Fibroblast of skin of left biceps (primary cell): Measurements from ENCODE around the gene A2M.
"Not testable (repeated sequence)": the region's sequence is repeated elsewhere in the genome, so short reads cannot be mapped to it uniquely, and the experiment has no call there.

ENCODE experiments used
- DNase-seq, 2 experiments: peaks; one replicate each; pipeline ENCODE4 v3.0.0-alpha.2; 2013; ENCODE audit warnings: low read depth in 2 of 2

Gene A2M

DNA sequence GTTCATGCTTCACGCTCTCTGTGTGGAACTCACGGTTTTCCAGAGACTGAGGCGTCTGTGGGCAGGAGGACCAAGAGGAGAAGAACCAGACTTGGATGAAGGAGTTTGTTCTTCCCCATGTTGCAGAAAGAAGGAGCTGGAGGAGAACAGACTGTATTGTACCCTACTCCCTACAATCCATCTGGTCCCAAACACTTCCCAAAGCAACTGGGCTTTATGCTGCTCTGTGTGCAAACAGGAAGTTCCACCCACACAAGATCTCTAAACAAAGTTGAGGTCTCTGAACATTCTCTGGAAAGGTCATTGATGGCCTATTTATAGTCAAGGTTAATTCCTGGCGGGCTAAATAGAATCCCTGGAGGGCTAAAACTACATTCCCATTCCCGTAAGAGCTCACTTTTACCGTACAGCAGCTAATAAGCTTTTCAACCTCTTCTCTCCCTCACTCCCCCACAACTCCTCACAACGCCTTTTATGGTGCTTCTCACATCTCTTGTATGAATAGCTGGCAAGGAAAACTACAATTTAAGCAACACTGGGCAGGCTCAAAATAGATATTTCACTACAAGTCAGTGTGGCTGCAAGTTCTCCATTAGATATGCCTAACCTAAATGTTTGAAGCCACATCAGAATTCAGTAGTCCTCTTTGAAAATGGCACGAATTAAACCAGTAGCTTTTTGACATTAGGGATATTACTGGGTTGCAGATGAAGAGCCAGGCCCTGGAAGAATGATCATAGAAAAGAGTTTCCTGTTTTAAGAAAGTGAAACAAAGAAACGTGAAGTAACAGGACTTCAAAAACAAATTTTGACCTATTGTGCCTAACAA lies at the start of gene A2M:
Gene A2M, minus strand, starts transcription at position 189 of the 829 bp plus-strand sequence. Its CDS starts 70 bp downstream, at position 119.
- DNase-seq, result no peak

DNA sequence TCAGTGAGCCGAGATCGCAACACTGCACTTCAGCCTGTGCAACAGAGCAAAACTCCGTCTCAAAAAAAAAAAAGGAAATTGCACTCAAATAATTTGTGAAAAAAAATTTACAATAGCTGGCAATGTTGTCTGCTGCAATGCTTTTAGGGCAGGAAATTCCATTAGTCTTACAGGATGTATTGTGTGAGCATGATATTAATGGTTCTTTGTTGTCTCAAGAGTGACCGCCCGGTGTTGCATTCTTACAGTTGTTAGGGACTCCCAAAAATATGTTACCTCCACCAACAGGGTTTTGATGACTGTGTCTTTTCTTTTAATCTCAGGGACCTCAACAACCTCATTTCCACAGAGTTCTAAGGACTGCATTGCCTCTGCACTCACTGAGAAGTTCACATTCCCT lies 47.7 kb upstream of the A2M start:
- no peak for DNase-seq

DNA sequence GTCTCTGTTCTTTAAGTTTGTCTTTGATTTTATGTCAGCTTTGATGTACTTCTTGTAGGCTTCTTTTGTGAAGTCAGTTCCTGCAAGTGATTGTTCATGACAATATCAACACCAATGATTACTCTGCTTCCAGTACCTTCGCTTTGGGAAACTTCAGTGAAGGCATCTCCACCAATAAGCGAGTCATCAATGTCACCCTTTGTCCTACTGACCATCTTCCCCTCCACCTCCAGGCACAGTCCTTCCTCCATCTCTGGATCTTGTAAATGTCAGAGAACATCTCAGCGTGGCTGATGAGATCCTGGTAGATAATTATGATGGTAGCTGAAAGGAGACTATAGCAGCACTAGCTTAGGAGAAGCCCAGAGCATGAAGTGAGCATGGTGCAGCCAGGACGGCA lies 40.4 kb upstream of the A2M start:
- no peak for DNase-seq

DNA sequence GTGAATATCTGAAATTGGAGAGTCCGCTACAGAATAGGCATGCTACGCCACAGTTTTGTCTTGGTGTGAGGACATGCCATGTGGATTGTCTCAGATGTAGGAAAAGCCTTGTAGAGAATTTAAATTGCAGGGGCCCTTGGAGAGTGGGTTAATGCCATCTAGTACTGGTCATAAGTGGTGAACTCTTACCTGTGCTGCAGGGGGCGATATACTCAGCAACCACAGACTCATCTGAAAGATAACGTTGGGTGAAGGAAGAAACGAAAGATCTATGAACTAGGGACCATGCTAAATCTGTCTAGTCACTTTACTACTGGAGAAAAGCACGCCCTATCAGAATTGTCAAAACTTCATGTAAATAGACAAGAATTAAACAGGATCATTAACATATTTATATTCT lies 33.7 kb upstream of the A2M start:
- no peak for DNase-seq

DNA sequence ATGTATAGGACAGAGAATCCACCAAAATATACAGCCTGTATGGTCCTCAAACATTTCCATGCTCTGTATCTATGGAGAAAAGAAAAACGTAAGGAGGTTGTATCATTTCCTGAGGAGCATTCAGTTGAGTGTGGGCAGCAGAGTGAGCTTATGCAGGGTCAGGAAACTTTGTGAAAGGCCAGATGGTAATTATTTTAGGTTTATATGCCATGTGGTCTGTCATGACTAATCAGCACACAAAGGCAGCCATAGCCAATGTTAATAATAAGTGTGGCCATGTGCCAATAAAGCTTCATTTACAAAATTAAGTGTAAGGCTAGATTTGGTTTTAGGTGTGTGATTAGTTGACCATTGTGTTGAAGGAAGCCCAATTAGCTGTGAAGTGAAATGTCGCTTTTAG lies 33.2 kb upstream of the A2M start:
- DNase-seq, result no peak

DNA sequence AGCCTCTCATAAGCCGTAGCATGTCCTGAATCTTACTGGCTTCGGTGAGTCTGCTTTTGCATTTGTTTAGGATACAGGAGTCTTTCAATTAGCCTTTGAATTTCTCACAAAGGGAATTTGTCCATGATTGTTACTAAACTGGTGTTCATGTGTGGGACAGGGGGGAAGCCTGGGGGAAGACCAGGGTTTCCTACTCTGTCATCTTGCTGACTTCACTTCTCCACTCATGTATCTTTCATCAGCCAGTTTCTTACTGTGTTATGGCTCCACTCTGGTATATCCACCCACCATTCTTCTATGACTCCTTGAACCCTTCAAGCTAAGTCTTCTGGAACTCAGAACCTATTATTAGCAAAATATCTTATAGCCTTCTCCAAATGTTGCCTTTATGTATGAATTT lies 31.7 kb upstream of the A2M start:
- no peak for DNase-seq

DNA sequence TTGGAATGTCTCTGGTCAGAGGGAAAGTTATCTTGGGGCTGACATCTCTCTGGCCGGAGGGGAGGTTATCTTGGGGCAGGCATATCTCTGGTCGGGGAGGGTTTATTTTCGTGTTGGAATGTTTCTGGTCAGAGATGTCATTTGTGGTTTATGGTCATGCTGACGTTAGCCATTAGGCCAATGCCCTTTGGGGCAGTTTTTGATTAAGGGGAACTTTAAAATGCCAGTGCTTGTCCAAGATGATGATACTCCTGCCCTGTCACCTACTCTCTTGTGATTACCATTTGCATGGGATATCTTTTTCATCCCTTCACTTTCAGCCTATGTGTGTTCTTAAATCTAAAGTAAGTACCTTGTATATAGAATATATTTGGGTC lies 29.0 kb upstream of the A2M start:
- no peak for DNase-seq

DNA sequence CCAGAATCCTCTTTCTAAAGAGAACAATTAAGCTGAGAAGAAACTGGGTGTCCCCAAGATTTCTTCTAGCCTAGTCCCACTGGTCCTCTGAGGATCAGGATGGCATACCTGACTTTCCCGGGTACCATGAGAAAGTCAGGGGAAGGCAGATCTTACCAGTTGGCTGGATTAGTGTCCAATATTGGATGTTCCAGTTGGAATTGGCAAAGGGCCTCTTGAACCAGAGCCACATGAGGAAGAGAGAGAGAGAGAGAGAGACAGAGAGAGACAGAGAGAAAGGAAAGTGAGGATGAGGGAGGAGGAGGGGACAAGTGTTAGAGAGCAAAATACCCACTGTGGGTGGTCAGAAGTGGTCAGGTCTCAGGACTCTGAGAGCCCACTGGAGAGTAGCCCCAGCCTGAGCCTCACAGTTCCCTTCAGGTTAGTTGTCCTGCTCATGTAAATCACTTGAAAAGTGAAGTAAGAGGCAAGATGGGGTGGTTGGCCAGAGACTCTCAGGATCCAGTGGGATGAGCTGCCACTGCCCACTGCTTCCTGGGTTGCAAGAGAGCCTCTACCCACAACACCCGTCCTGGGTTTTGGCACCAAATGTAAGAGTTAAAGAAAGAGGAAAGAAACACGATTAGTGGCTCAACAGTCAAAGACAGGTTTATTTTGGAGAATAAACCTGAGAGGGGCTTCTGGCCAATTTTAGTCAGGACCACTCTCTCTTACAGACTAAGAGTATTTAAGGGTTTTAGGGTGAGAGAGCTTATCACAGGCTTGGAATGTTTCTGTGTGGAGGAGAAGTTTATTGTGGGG lies 28.4 kb upstream of the A2M start:
- DNase-seq, result no peak

DNA sequence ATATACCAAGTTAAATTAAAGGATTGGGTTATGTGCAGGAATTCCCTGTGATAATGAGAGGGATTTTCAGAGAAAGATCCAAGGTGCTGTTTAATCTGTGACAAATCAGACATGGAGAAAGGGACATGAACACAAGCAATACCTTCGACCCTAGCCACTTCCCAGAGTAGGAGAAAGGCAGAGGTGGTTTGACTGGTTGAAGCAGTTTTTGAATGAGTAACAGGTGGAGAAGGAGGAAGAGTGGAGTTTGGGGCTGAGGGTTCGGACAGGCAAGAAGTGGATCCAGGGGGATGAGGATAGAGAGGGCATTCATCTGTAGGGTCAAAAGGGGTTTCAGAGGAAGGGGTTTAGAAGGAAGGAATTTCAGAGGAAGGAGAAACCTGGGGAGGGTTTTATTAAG lies 27.4 kb upstream of the A2M start:
- no peak for DNase-seq

DNA sequence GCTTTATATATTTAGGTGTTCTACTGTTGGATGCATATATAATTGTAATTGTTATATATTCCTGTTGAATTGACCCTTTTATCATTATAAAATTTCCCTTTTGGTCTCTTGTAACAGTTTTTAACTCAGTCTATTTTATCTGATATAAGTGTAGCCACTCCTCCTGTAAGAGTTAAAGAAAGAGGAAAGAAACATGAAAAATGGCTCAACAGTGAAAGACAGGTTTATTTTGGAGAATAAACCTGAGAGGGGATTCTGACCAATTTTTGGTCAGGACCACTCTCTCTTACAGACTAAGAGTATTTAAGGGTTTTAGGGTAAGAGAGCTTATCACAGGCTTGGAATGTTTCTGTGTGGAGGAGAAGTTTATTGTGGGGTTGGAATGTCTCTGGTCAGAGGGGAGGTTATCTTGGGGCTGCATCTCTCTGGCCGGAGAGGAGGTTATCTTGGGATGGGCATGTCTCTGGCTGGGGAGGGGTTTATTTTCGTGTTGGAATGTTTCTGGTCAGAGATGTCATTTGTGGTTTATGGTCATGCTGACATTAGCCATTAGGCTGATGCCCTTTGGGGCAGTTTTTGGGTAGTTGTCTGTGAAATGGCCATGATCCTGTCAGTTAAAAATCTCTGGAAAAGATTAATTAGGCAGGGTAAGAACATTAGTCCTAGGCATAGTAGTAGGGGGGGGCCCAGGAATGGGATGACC lies 24.0 kb upstream of the A2M start:
- DNase-seq, result not testable (repeated sequence)

DNA sequence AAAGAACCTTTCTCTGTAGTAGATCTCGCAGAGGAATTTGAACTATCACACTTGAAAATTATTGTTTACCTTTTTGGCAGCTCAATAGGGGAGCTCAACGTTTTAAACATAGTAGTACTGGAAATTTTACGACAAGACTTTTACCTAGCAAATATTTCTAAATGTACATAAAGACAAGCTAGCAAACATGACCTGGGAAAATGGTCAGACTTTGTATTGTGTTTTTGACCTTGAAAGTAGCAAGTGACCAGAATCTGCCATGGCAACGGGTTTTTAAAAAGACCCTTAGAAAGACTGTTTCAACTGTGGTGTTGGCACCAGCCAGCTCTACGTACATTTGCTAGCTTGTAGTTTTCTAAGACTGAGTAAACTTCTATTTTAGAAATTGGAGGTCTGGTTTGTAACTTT lies 20.2 kb upstream of the A2M start:
- no peak for DNase-seq

DNA sequence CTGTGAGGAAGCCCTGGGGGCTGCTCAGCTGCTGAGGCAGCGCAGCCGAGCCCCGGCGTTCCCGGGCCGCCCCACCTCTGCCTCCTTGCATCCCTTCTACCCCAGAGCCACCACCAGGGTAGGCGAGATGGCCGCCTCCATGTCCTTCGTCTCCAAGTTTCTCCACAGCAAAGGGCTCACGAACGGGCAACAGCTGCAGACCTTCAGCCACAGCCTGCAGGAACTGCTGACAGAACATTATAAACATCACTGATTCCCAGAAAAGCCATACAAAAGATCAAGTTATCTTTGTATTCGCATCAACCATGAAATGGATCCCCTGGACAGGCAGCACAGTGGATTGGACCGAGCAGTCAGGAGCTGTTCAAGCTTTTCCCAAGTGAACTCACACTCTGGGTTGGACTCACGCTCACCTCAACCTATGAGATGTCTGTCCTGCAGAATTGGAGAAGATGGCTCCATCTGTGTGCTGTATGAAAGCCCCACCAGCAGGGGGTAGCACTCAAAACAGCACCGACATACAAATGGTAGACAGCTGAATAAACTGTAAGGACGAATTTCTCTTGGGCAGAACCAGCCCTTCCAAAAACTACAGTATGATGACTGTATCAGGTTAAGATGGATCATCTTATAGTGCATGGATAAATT lies 19.4 kb upstream of the A2M start:
- no peak for DNase-seq

DNA sequence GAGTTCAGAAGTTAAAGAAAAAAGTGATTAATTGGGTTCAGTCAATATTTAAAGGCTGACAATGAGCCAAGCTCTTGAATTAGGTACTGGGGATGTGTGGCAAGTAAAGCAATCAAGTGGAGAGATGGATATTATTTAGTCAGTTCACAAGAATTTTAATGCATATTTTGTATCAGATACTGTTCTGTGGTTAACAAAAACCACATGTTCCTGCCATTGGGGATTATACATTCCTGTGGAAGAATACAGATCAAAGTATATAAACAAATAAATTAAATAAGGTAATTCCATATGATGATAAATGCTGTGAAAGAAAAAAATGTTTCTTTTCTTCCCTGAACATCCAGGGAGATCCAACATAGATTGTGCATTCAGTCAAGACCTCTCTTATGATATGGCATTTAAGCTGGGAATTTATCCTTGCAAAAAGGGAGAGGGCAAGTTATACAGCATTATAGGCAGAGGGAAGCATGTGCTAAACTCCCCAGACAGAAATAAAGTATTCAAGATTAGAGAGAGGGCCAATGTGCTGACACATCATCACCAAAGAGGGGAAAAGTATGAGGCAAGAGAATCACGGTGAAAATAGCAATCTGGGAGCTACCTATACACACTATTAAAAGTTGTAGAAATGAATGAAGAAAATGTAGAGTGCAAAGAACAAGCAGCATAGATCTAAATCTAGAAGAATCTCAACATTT lies 17.6 kb upstream of the A2M start:
- DNase-seq, result no peak

DNA sequence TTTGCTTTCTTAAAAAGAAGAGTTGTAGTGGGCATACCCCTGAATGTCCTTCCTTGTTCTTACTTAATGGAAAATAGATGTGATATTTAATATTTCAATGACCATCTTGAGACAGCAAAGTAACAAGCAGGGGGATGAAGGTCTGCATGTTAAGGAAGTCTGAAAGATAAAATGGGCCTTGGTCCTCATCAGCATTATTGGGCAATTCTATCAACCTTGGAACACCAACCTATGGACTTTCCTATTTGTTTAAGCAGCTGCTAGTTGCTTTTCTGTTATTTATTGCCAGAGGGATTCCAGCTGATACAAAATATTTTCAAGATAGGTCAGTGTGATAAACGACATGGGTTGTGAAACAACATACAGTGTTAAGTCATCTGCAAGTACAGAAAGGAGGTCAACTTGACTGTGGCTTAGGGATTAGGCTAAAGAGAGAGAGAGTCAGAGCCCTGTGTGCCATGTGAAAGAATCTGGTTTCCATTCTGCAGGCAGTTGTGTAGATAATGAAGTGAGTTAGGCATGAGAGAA lies 16.4 kb upstream of the A2M start:
- no peak for DNase-seq

DNA sequence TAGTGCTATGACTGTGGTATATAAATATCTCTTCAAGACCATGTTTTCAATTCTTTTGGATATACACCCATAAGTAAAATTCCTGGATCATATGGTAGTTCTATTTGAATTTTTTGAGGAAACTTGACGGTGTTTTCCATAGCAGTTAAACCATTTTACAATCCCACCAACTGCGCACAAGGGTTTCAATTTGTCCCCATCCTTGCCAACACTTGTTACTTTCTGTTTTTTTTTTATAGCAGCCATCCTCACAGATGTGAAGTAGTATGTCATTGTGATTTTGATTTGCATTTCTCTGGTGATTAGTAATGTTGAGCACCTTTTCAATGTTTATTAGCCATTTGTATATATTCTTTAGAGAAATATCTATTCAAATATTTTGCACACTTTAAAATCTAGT lies 14.5 kb upstream of the A2M start:
- no peak for DNase-seq

DNA sequence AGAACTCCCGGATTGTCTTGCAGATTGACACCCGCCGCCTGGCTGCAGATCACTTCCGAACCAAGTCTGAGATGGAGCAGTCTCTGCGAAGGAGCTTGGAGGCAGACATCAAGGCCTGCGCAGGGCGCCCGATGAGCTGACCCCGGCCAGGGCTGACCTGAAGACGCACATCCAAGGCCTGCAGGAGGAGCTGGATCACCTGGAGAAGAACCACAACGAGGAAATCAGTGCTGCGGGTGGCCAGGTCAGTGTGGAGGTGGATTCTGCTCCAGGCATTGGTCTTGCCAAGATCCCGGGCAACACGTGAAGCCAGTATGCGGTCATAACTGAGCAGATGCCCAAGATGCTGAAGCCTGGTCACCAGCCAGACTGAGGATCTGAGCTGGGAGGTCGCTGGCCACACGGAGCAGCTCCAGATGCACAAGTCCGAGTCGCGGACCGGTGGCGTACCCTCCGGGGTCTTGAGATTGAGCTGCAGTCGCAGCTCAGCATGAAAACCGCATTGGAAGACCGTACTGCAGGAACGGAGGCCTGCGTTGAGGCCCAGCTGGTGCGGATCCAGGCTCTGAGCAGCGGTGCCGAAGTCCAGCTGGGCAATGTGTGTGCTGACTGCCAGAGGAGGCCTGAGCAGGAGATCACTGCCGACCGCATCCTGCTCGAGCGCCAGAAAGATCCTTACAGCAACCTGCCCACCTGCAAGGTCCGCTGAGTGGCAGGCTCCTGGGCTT lies 12.4 kb upstream of the A2M start:
- no peak for DNase-seq

DNA sequence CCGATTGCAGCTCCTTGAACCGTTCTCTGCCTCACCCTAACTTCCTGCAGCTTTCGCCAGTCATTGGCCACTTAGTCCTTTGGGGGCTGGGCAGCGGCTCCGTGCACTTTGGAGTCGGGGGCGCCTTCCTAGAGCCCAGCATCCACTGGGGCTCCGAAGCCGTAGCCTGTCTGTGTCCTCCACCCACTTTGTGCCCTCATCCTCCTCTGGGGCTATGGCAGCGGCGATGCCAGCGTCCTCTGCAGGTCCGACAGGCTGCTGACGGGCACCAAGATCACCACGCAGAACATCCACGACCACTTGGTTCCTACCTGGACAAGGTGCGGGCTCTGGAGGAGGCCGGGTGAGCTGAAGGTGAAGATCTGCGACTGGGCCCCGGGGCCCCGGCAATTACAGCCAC lies 11.8 kb upstream of the A2M start:
- no peak for DNase-seq

DNA sequence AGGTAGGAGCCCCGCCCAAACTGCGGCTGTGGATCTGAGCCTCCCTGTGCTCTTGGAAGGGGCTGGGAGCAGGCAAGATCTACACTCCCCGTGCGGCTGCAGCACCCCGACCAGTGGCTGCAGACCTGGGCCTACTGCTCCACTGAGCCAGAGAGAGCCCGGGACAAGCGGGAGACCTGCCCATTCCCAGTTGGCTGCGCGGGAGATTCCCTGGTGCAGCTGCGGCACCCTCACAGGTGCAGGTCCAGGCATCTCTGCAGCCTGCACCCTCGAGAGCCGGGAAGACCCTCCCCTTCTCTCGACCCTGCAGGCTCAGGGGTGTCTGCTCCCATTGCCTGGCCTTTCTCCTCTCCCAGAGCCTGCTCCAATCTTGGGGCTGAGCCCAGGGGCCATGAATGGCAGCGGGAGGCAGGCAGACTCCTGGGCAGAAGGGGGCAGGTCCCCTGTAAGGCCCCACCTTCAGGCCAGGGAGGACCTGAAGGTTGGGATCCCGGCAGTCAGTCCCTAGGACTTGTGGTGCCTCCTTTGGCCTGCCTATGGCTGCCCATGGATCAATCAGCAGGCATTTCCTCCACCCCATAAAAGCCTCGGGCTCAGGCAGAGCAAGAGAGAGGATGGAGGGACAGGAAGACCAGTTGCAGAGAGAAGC lies 8.8 kb upstream of the A2M start:
- no peak for DNase-seq

DNA sequence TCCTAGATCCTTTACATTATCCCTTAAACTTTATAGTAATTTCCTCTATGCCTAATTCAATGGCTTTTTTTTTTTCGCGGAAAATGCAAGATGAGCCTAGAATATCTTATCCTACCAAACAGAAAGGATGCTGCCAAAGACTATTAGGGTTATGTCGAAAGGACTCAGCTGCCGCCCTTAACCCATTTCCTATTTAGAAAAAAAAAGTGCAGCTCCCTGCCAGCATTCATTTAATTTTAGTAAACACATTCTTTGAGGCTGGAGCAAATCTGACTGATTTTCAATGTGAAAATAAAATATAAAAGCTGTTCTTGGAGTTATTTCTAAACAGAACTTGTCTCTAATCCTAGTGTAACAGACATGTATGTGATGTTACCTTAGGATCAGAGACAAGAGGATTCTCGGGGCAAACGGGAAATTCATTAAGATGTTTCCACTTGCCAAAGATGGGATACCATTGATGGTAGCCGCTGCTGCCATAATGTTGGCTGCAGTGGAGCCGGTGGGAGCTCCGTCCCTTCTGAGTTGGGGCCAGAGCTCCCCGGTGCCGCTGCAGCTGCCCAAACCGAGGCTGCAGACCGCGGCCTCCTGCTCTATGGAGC lies 8.2 kb upstream of the A2M start:
- DNase-seq, result no peak
